HuH-7 (cell line): ENCODE measurements around the gene CENPC.
"Not testable (repeated sequence)": the region's sequence is repeated elsewhere in the genome, so short reads cannot be mapped to it uniquely, and the experiment has no call there.

Experiments used
- DNase-seq: peaks from one replicate; pipeline ENCODE4 v3.0.0; 2011; ENCODE audit warnings: low spot score

Gene CENPC

GRCh38 chr4:67550451-67550850 is 5.1 kb upstream of the CENPC start:
- no peak for DNase-seq

GRCh38 chr4:67549123-67549522 is 3.8 kb upstream of the CENPC start:
- DNase-seq, result no peak

GRCh38 chr4:67546971-67547370 is 1.7 kb upstream of the CENPC start:
- DNase-seq, result no peak

- DNase-seq, result no peak
Observed at GRCh38 chr4:67546004-67546356, 677 bp upstream of the CENPC start.

GRCh38 chr4:67542076-67542475 is 3.2 kb downstream of the CENPC start:
- DNase-seq, result no peak

- no peak for DNase-seq
Observed at GRCh38 chr4:67539830-67540229, 5.5 kb downstream of the CENPC start.

GRCh38 chr4:67535280-67535840 is 9.9 kb downstream of the CENPC start:
- DNase-seq, result no peak

GRCh38 chr4:67533112-67533511 is 12.2 kb downstream of the CENPC start:
- DNase-seq, result no peak

- DNase-seq, result not testable (repeated sequence)
Observed at GRCh38 chr4:67532397-67532796, 12.9 kb downstream of the CENPC start.

- DNase-seq, result no peak
Observed at GRCh38 chr4:67531379-67531962, 13.8 kb downstream of the CENPC start.

GRCh38 chr4:67524140-67524539 is 21.2 kb downstream of the CENPC start:
- not testable (repeated sequence) for DNase-seq

- DNase-seq, result no peak
Observed at GRCh38 chr4:67522851-67523671, 22.2 kb downstream of the CENPC start.

- no peak for DNase-seq
Observed at GRCh38 chr4:67522230-67522629, 23.1 kb downstream of the CENPC start.

GRCh38 chr4:67521506-67521905 is 23.8 kb downstream of the CENPC start:
- DNase-seq, result no peak

GRCh38 chr4:67520141-67520540 is 25.2 kb downstream of the CENPC start:
- no peak for DNase-seq

GRCh38 chr4:67512501-67512900 is 32.8 kb downstream of the CENPC start:
- DNase-seq, result no peak

- no peak for DNase-seq
Observed at GRCh38 chr4:67500373-67500772, 44.9 kb downstream of the CENPC start.

GRCh38 chr4:67499799-67500198 is 45.5 kb downstream of the CENPC start:
- DNase-seq, result no peak

- DNase-seq, result no peak
Observed at GRCh38 chr4:67483868-67484602, 61.3 kb downstream of the CENPC start.

GRCh38 chr4:67480810-67481209 is 64.5 kb downstream of the CENPC start:
- no peak for DNase-seq

- no peak for DNase-seq
Observed at GRCh38 chr4:67475155-67475554, 70.1 kb downstream of the CENPC start.

- no peak for DNase-seq
Observed at GRCh38 chr4:67470871-67471270, 74.4 kb downstream of the CENPC start.

GRCh38 chr4:67468830-67469229 is 76.5 kb downstream of the CENPC start:
- no peak for DNase-seq
